ENCODE results near the gene HECTD4. TPM values are rescaled to one million over a fixed set of nuclear protein-coding genes. Genes with fewer than 3 reads are reported as not detected.

The HECTD4 gene
- total and polyA plus RNA-seq, 2 of the 4 experiments (the other 2 are of a cell fraction): 12.9 to 13.0 TPM

DNA sequence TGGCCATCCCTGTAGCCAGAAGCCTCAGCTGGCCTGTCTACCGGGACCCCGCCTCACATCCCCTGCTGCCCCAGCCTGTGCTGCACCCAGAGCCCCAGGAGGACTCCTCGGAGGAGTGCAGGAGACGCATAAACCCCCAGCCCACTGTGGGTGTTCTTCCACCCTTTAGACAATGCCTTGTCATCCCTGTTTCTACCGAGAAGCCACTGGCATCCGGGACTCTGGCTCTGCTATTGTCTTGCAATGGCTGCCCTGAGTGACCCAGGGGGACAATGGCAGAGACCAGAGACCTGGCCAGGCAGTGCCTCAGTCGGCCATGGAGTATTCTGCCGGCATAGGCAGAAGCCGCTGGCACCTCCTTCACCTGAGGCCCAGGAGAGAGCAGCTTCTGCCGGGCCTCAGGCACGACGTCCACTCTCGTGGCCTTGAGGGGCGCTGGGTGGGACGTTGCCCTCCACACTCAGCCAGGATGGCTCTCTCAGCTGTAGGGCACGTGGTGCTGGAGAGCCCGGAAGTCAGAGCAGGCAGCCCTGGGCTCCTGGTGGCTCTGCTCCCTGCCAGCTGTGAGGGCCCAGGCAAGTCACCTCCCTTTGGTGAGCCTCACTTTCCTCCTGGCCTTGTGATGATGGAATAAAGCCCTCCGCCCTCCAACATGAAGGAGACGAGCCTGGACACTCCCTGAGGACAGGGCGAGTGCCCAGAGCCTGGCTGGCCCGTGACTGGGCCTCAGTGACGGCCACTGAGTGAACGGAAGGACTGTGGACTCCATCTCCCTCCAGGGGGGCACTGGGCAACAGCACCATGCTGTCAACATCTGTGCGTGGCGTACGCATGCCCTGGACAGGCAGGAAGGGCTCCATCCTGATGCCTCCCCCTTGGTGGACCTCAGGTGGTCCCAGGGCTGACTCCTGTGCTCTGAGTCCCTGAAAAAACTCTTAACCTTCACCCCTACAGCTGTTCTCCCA lies 215.9 kb downstream of the HECTD4 start:
- ATAC-seq (ENCODE audit: low read depth) (no peak), DNase-seq (no peak)
- H3K27me3 ChIP-seq (ENCODE audit: control insufficient read depth, insufficient read depth, low read length): no peaks in the 10 kb centered on the region
- H3K9me1 ChIP-seq (ENCODE audit: insufficient read depth, low read length): 0 out of 2 replicates have a peak, but pooled peaks cover 4% of the 10 kb centered on the region
- H3K27ac ChIP-seq (ENCODE audit: insufficient read depth, low read length): no peak overlapping the region
- CTCF ChIA-PET: no interaction called here
- dilution Hi-C loops (cut with HindIII; ENCODE audit: low sequenced_read_pairs, unreplicated experiment): no loop called here
- POLR2A ChIA-PET (ENCODE audit: unreplicated experiment): no interaction called here
- BruUV-seq (replicated peaks): no TSS peak
- H2AK9ac ChIP-seq (replicated peaks; ENCODE audit: low read depth, low read length, poor library complexity): no peak overlapping the region
- no peaks in the 10 kb centered on the region for H3K9me3 ChIP-seq (ENCODE audit: control insufficient read depth, insufficient read depth, low read length)
- in situ Hi-C loops (cut with MboI; ENCODE audit: low sequenced_read_pairs): no loop called here
- H4K91ac ChIP-seq (ENCODE audit: insufficient read depth, low read depth, low read length): no peak overlapping the region
- no peak for TF ChIP-seq CEBPB (IDR thresholded peaks at IDR 0.05; ENCODE audit: low read depth, low read length)
- TF ChIP-seq FOS (IDR thresholded peaks at IDR 0.05; ENCODE audit: low read depth, low read length): no peak
- no peak for TF ChIP-seq ELK1 (IDR thresholded peaks at IDR 0.05; ENCODE audit: borderline replicate concordance, low read depth, low read length)
- TF ChIP-seq CTCF (conservative IDR thresholded peaks at IDR 0.05; ENCODE audit: low read depth, low read length): no peak
- TF ChIP-seq BHLHE40 (IDR thresholded peaks at IDR 0.05; ENCODE audit: low read depth, low read length): no peak
- no peak overlapping the region for H3K23ac ChIP-seq (ENCODE audit: low read depth, low read length)
- H3K14ac ChIP-seq (replicated peaks; ENCODE audit: low read depth, low read length): no peak overlapping the region
- H3K4me2 ChIP-seq (ENCODE audit: low read depth, low read length): no peak overlapping the region
- H2BK120ac ChIP-seq (ENCODE audit: low read depth, low read length): no peak overlapping the region
- H3K4me3 ChIP-seq (ENCODE audit: insufficient read depth, low read depth, low read length): no peak overlapping the region
- H2BK20ac ChIP-seq (ENCODE audit: low read depth, low read length): no peak overlapping the region
- H4K5ac ChIP-seq (ENCODE audit: low read depth, low read length): no peak overlapping the region
- H2BK5ac ChIP-seq (ENCODE audit: low read depth, low read length, poor library complexity, severe bottlenecking): no peak overlapping the region
- no peaks in the 10 kb centered on the region for H4K20me1 ChIP-seq (ENCODE audit: insufficient read depth, low read length)
- intact Hi-C loops (cut with micrococcal nuclease): no loop called here
- no peak overlapping the region for H3K9ac ChIP-seq (ENCODE audit: low read depth, low read length)
- no peak overlapping the region for H3K18ac ChIP-seq (ENCODE audit: low read depth, low read length)
- H3K4ac ChIP-seq (ENCODE audit: low read depth, low read length): no peak overlapping the region
- H3K4me1 ChIP-seq (ENCODE audit: control insufficient read depth, insufficient read depth, low read length): no peaks in the 10 kb centered on the region
- no peak overlapping the region for H3K56ac ChIP-seq (ENCODE audit: extremely low read depth, insufficient read depth, low read length)
- H3K36me3 ChIP-seq (ENCODE audit: control insufficient read depth, insufficient read depth, low read length): peaks cover 40% of the 10 kb centered on the region
- H2AK5ac ChIP-seq (ENCODE audit: low read depth, low read length): no peak overlapping the region
- H2AFZ ChIP-seq (replicated peaks; ENCODE audit: low read length, poor library complexity): no peak overlapping the region
- no peaks in the 10 kb centered on the region for H3K79me1 ChIP-seq (ENCODE audit: low read depth in 1 of 2, low read length in 2 of 2)
- no peak overlapping the region for H4K8ac ChIP-seq (ENCODE audit: low read depth in 2 of 2, low read length in 2 of 2)
- WGBS, 2 experiments (ENCODE audit: extremely low coverage in 2 of 2, insufficient read length in 1 of 2): 96% methylated on average over 10 of the region's 26 CpGs; no CpG with 5 or more reads in 1 of the 2 experiments
- H2BK15ac ChIP-seq (ENCODE audit: low read depth, low read length): no peak overlapping the region

Data from IMR-90 (cell line).